Jurkat, Clone E6-1 (cell line): Measurements from ENCODE around the gene TNFRSF8.
A peak's percentile ranks its signal among the peaks of the same experiment; 100 is the strongest.

Source experiments
- DNase-seq: peaks from one replicate; pipeline ENCODE4 v3.0.0-alpha.2; 2011; ENCODE audit warnings: low read depth, low spot score
- H3K4me3 ChIP-seq: 2 replicates; pipeline ENCODE4 v1.5.1; 2011; ENCODE audit warnings: mild to moderate bottlenecking, low read length, control low read depth, moderate library complexity

The TNFRSF8 gene

DNA sequence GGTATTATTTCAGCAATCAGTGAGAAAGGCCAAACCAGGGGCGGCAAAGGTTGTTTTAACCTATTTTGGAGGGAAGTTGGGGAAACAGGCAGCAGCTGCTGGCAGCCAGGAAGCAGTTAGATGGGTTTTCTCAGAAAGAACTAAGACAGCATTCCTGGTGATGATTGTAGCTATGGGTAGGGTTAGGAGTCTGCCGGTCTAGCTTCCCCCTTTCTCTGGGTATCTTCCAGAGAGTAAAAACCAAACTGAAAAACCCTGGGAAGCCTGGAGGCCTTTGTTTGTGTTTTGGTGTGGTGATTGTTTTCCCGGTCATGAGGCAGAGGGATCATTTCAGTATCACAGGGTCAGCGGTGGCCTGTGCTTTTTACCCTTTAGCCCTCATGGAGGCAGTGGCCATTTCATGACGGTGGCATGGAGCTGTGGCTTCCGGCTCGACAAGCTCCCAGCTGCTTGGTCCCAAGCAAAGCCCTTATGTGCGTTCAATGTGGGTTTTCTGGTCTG lies 84.1 kb downstream of the TNFRSF8 start:
- no peak overlapping the region for H3K4me3 ChIP-seq
- DNase-seq: no peak

GRCh38 chr1:12148160-12148957 lies 85.3 kb downstream of the TNFRSF8 start:
- H3K4me3 ChIP-seq: no peak overlapping the region
- no peak for DNase-seq

- DNase-seq: no peak
- H3K4me3 ChIP-seq: no peak overlapping the region
Observed at GRCh38 chr1:12148958-12149790, 86.1 kb downstream of the TNFRSF8 start.

DNA sequence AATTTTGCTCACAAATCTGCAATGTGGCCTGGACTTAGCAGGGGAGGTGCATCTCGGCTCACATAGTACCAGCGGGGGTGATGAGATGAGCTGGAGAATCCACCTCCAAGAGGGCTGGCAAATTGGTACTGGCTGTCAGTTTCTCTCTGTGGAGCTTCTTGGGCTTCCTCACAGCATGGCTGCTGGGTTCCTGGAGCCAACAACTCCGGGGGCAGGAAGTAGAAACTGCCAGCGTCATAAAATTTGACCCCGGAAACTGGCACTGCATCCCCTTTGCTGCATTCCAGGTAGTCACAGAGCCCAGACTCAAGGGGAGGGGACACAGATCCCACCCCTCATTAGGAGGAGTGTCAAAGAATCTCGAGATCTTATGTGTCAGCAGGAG lies 86.7 kb downstream of the TNFRSF8 start:
- H3K4me3 ChIP-seq: no peak overlapping the region
- no peak for DNase-seq

DNA sequence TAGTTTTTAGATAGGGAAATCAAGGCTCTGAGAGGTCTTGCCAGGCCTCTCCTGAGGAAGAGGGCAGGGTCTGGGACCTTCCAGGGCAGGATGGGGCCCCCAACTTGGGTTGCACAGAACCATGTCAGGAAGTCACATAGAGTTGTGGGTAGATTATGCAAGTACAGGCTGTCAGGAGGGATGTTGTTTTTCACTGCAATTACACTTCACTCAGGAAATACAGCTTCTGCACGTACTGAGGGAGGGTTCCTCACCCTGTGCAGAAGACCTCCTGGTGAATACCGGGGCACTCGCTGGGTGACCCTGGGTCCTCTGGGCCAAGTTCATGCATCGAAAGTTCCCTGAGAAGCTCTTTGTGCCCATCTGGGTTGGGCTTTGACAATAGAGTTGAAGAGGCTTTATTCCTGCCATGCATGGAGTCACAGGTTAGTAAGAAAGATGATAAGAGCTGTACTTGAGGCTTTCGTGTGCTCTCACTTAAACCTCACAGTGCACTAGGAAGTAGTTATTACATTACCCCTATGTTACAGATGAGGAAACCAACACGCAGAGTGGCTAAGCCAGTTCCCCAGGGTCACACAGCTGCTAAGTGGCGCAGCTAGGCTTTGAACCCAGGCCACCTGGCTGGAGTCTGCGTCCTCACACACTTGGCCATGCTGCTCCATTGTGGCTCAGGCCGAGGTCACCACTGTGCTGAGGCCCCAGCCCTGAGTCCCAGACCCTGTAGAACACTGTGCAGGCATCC lies 87.5 kb downstream of the TNFRSF8 start:
- no peak overlapping the region for H3K4me3 ChIP-seq
- peak; percentile 59 for DNase-seq

DNA sequence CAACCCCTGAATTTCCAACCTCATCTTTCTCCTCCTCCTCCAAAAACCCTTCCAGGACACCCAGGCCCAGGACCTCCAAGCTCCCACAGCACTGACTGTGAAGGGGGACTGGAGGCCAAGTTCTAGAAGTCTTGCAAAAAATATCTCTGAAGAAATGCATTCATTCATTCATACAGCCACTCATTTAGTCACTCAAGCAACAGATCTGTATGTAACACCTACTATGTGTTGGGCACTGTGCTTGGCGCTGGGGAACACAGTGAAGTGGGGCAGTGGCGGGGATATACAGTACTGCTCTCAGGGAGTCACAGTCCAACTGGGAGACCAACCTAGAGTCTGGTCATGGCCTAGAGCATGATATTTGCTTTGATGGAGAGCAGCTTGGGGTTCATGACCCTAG lies 88.4 kb downstream of the TNFRSF8 start:
- DNase-seq: no peak
- H3K4me3 ChIP-seq: no peak overlapping the region

DNA sequence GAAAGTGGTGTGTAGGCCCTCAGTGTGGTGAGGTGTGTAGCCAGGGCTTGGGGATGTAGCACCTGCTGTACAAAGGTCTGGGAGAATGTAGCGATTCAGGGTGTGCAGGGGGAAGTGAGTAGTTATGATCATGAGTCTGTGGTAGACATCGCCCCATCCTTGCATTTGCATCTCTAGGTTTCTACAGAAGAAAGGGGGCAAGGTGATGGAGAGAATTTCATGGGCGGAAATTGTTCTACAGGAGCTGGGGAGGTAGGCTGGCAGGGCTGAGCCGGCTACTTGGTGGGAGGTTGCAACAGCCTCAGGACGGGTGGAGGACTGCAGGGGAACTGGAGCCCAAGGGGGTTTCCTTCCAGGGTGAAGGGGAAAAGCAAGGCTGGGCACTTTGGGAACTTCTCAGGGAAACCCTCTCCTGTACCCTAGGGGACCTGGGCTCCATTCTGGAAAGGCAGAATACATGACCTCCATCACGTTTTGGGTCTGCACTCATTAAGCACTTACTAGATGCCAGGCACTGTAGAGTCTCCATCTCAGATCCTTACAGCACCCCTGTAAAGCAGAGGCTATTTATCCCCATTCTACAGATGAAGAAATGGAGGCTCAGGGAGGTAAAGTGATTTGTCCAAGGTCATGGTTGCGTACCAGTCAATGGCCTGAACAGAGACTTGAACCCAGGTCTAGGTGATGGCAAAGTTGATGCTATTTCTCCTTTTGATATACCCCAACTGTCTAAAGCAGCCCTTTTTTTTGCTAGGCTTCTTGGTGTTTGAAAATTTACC lies 89.2 kb downstream of the TNFRSF8 start:
- no peak for DNase-seq
- no peak overlapping the region for H3K4me3 ChIP-seq

- DNase-seq: no peak
Observed at GRCh38 chr1:12153181-12153785, 90.2 kb downstream of the TNFRSF8 start.

DNA sequence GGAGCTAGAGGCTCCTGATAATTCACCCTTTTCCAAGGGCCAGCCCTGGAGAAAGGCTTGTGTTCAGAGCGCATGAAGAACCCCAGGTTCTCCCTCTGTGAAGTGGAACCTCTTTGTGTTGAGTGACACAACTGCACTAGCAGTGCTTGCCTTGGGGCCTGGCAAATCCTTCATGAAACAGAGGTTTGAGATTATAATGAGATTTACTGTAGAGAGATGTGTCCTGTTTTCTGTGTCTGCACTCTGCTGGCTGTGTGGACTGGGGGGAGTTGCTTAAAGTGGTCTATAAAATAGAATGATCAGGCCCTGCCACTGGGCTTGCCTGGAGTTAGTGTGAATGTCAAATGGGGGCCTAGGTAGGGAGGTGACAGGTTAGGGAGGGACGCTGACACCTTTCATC lies 92.2 kb downstream of the TNFRSF8 start:
- no peak overlapping the region for H3K4me3 ChIP-seq
- DNase-seq: no peak

More at GRCh38 chr1:12153181-12153785, 90.2 kb downstream of the TNFRSF8 start:
- no peak overlapping the region for H3K4me3 ChIP-seq

- no peak overlapping the region for H3K4me3 ChIP-seq
- no peak for DNase-seq
Observed at GRCh38 chr1:12157366-12158231, 94.5 kb downstream of the TNFRSF8 start.

GRCh38 chr1:12158357-12159092 lies 95.4 kb downstream of the TNFRSF8 start:
- H3K4me3 ChIP-seq: no peak overlapping the region
- no peak for DNase-seq

DNA sequence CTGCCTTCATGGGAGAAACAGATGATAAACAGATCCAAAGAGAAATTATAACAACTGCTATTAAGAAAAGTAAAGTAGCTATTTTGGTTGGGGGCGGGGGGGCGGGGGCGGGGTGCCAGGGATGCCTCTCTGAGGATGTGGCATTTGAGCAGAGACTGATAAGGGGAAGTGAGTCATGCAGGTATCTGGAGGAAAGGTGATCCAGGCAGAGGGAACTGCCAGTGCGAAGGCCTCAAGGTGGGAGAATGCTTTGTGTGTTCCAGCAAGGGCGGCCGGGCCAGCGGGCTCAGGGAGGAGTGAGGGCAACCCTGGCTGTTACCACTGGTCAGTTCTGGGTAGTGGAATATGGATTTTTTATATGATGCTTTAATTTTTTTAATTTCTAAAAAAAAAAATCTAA lies 96.7 kb downstream of the TNFRSF8 start:
- no peak overlapping the region for H3K4me3 ChIP-seq
- peak; percentile 32 for DNase-seq

GRCh38 chr1:12161324-12161661 lies 98.2 kb downstream of the TNFRSF8 start:
- DNase-seq: no peak
- no peak overlapping the region for H3K4me3 ChIP-seq

DNA sequence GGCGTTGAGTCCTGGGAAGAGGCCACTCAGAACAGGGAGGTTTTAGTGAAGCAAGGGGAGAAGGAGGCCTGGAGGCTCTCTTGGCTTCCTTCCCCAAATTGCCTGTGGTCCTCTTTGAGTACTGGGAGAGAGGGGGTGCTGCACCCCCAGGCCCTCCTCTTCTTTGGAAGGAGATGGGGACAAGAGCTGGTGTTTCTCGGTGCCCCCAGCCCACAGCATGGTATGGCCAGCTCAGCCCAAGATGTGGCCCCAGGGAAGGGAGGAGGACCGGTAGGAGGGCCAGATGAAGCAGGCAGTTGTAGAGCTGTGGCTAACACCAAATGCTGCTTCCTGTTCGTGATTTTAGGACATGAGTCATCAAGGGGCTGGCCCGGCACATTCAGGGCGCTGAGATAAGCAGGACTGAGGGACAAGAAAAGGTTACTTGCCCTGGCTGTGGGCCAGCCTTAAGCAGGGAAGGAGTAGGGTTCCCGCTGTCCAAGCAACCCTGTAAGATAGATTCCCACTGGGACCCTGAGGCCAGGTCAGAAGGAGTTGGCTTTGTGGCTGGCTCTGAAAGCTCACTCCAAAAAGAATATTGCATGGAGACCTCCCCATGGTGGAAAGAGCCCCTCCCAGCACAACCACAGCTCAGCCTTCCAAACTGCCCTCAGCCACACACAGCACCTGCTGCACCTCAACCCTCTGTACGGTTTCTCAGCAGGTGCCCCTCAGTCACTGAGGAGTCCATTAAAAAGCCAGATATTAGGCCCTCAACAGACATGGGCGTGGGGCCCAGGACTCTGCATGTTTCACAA lies 98.8 kb downstream of the TNFRSF8 start:
- H3K4me3 ChIP-seq: no peak overlapping the region; the same call in 1 of the 2 replicates
- peak; percentile 59 for DNase-seq

GRCh38 chr1:12162459-12163137 lies 99.5 kb downstream of the TNFRSF8 start:
- DNase-seq: no peak
- no peak overlapping the region for H3K4me3 ChIP-seq

DNA sequence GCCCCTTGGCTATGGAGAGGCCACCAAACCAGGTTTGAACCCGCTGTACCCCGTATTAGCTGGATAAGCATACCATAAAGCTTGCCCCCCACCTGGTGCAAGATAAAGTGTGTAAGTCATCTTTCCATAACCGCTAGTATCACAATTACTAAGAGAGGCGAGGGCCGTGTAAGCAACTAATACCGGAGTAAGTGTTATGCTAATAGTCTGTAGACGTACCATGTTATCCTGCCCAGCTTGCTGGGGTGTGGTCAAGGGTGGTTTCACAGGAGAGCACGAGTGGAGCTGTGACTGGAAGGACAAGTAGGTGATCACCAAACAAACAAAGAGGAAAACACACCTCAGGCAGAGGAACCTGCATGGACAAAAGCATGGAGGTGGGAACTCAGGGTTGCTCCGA lies 100.1 kb downstream of the TNFRSF8 start:
- no peak for DNase-seq
- H3K4me3 ChIP-seq: no peak overlapping the region
